ENCODE data around the gene WDPCP. TPM values are rescaled to one million over a fixed set of nuclear protein-coding genes. Genes with fewer than 3 reads are reported as not detected.

Gene WDPCP
- total and polyA plus RNA-seq, 2 experiments from 2014 or later: 8.8 to 20.4 TPM

- Histone ChIP-seq H3K79me2 (replicated peaks; ENCODE audit: insufficient read depth) (no peaks in the 10 kb centered on the region), H3F3A (replicated peaks; ENCODE audit: low read depth) (peaks cover 5% of the 10 kb centered on the region; the same call in 1 of the 2 replicates), H3K27ac (ENCODE audit: low read depth) (peak overlapping the region; percentile 98), H3K4me2 (peak overlapping the region; percentile 49), H2AFZ (no peak overlapping the region), H4K20me1 (replicated peaks; ENCODE audit: insufficient read depth) (no peaks in the 10 kb centered on the region), H3K4me1 (ENCODE audit: insufficient read depth) (peaks cover 41% of the 10 kb centered on the region), H3K36me3 (ENCODE audit: insufficient read depth) (no peaks in the 10 kb centered on the region), H3K9me2 (ENCODE audit: insufficient read depth) (no peaks in the 10 kb centered on the region), H3K4me3 (0 out of 2 replicates have a peak overlapping the region, but pooled peaks have one; percentile 3), H3K27me3 (ENCODE audit: insufficient read depth) (no peaks in the 10 kb centered on the region)
- no peak for ATAC-seq
- TF ChIP-seq EZH2phosphoT487 (IDR thresholded peaks at IDR 0.05; ENCODE audit: unreplicated experiment) (no peak), CREB1 (CRISPR knock-in tag; IDR thresholded peaks at IDR 0.05; ENCODE audit: low read depth) (no peak), POLR2AphosphoS5 (IDR thresholded peaks at IDR 0.05; ENCODE audit: low read depth) (no peak)
- TF ChIP-seq, protein P1, sequence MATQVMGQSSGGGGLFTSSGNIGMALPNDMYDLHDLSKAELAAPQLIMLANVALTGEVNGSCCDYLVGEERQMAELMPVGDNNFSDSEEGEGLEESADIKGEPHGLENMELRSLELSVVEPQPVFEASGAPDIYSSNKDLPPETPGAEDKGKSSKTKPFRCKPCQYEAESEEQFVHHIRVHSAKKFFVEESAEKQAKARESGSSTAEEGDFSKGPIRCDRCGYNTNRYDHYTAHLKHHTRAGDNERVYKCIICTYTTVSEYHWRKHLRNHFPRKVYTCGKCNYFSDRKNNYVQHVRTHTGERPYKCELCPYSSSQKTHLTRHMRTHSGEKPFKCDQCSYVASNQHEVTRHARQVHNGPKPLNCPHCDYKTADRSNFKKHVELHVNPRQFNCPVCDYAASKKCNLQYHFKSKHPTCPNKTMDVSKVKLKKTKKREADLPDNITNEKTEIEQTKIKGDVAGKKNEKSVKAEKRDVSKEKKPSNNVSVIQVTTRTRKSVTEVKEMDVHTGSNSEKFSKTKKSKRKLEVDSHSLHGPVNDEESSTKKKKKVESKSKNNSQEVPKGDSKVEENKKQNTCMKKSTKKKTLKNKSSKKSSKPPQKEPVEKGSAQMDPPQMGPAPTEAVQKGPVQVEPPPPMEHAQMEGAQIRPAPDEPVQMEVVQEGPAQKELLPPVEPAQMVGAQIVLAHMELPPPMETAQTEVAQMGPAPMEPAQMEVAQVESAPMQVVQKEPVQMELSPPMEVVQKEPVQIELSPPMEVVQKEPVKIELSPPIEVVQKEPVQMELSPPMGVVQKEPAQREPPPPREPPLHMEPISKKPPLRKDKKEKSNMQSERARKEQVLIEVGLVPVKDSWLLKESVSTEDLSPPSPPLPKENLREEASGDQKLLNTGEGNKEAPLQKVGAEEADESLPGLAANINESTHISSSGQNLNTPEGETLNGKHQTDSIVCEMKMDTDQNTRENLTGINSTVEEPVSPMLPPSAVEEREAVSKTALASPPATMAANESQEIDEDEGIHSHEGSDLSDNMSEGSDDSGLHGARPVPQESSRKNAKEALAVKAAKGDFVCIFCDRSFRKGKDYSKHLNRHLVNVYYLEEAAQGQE (IDR thresholded peaks at IDR 0.05; ENCODE audit: unreplicated experiment): no peak
- Mint-ChIP-seq H3K9me3 (peaks cover 42% of the 10 kb centered on the region), H3K36me3 (ENCODE audit: low read depth) (peaks cover 46% of the 10 kb centered on the region), H3K27ac (peak overlapping the region; percentile 87), H3K4me1 (peaks cover 67% of the 10 kb centered on the region), H3K4me3 (peak overlapping the region; percentile 8; the same call in 1 of the 3 replicates), H3K27me3 (ENCODE audit: insufficient read depth, low read depth, poor library complexity) (peaks cover 7% of the 10 kb centered on the region)
- no peak for DNase-seq (ENCODE audit: low spot score)
Observed at GRCh38 chr2:63617366-63617765, 29.1 kb upstream of the WDPCP start.

GRCh38 chr2:63614983-63615945, 27.0 kb upstream of the WDPCP start:
- Mint-ChIP-seq H3K4me3 (peak overlapping the region; percentile 67), H3K27ac (peak overlapping the region; percentile 99), H3K27me3 (ENCODE audit: insufficient read depth, low read depth, poor library complexity) (peaks cover 7% of the 10 kb centered on the region), H3K36me3 (ENCODE audit: low read depth) (peaks cover 45% of the 10 kb centered on the region), H3K4me1 (peaks cover 67% of the 10 kb centered on the region), H3K9me3 (peaks cover 31% of the 10 kb centered on the region)
- H3K36me3 ChIP-seq (ENCODE audit: insufficient read depth): no peaks in the 10 kb centered on the region
- no peaks in the 10 kb centered on the region; the same call in 1 of the 2 replicates for H3K79me2 ChIP-seq (replicated peaks; ENCODE audit: insufficient read depth)
- H3K4me1 ChIP-seq (ENCODE audit: insufficient read depth): peaks cover 44% of the 10 kb centered on the region
- peak overlapping the region; percentile 98 for H3K27ac ChIP-seq (ENCODE audit: low read depth)
- no peaks in the 10 kb centered on the region for H3K9me2 ChIP-seq (ENCODE audit: insufficient read depth)
- peak overlapping the region; percentile 31 for H3K4me3 ChIP-seq
- DNase-seq (ENCODE audit: low spot score): peak; percentile 89
- H3K27me3 ChIP-seq (ENCODE audit: insufficient read depth): no peaks in the 10 kb centered on the region
- H2AFZ ChIP-seq: no peak overlapping the region
- peak; percentile 83 for ATAC-seq
- peak overlapping the region; percentile 50 for H3K4me2 ChIP-seq
- peaks cover 5% of the 10 kb centered on the region; the same call in 1 of the 2 replicates for H3F3A ChIP-seq (replicated peaks; ENCODE audit: low read depth)
- no peaks in the 10 kb centered on the region for H4K20me1 ChIP-seq (replicated peaks; ENCODE audit: insufficient read depth)
- TF ChIP-seq ZNF114 (CRISPR knock-in tag; IDR thresholded peaks at IDR 0.05): no peak
- TF ChIP-seq JUNB (IDR thresholded peaks at IDR 0.05; ENCODE audit: unreplicated experiment): no peak
- TF ChIP-seq CREB1 (CRISPR knock-in tag; IDR thresholded peaks at IDR 0.05; ENCODE audit: low read depth): 0 out of 2 replicates have a peak, but pooled peaks have one; percentile 4
- TF ChIP-seq, protein P1 (IDR thresholded peaks at IDR 0.05; ENCODE audit: unreplicated experiment): no peak
